OCI-LY1 (cell line): ENCODE results near the gene LIPG.

Experiments
- CTCF ChIP-seq: fragments of 200-600 bp; sonication (generic), shearing (Covaris generic); IDR thresholded peaks from 2 replicates; pipeline ENCODE4 v1.5.1; 2017; ENCODE audit warnings: mild to moderate bottlenecking, antibody characterized with exemption, low read length, moderate library complexity, mixed read lengths
- EZH2 ChIP-seq: fragments of 200-600 bp; sonication (generic), shearing (Covaris generic); IDR thresholded peaks from 2 replicates; pipeline ENCODE4 v1.8.0; 2017; ENCODE audit warnings: borderline replicate concordance, mixed run types, mild to moderate bottlenecking, antibody characterized with exemption, low read length, moderate library complexity, mixed read lengths

- TF ChIP-seq CTCF: no peak
- no peak for TF ChIP-seq EZH2
Measured at GRCh38 chr18:49546719-49547273, 15.1 kb upstream of the LIPG start.
